ENCODE data around the gene POLN. TPM values are rescaled to one million over a fixed set of nuclear protein-coding genes. Genes with fewer than 3 reads are reported as not detected.
A peak's percentile ranks its signal among the peaks of the same experiment; 100 is the strongest.

The POLN gene
- total RNA-seq, 4 donors from 2014 or later, result 0.91 to 8.0 (median 1.2) TPM

DNA sequence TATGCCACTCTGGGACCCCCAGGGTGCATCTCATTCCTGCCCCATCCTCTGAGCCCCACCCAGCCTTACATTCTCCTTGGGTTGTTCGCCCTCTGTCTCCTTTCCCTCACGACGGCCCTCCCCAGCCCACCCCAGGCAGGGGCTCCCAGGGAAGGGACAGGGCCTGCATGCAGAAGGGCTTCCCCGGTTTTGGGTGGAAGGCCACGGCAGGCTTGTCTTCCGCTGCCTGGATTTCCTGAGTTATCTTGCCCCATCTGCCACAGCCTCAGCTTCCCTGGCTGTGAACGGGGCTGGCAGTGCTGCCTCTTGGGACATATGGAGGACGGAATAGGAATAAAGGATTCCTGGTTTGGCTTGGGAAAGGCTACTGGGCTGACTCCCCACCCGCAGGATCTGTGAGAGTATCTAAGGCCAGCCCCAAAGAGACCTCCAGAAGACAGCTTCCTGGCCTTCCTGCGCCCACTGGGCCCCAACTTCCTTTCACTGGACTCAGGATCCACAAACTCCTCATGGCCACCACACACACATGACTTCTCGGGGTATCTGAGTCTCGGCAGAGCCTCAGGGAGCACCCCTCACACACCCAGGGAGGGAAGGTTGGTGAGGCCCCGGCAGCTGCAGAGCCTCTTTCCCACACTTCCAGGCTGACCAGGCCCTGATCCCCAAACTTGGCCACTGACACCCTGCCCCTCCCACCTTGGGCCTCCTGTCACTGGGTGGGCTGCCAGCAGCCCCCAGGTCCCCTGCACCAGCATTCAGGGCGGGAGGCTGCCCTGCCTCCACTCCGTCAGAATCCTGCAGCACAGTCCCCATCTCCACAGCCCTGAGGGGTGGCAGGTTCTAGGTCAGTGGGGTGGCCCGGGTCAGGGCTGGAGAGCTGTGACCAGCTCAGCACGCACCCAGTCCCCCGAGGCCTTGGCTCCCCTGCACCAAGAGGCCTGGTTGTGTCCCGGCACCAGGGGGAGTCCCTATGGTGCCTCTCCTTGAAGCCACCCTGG is 23.5 kb upstream of the POLN start:
- no peak overlapping the region for H3K4me3 ChIP-seq
- H3K4me1 ChIP-seq, result peaks cover 31% of the 10 kb centered on the region
- no peaks in the 10 kb centered on the region for H3K27me3 ChIP-seq
- H3K36me3 ChIP-seq, result no peaks in the 10 kb centered on the region
- H3K9me3 ChIP-seq, result no peaks in the 10 kb centered on the region
- no peak for TF ChIP-seq POLR2AphosphoS5 (IDR thresholded peaks at IDR 0.05)
- TF ChIP-seq, protein P1, sequence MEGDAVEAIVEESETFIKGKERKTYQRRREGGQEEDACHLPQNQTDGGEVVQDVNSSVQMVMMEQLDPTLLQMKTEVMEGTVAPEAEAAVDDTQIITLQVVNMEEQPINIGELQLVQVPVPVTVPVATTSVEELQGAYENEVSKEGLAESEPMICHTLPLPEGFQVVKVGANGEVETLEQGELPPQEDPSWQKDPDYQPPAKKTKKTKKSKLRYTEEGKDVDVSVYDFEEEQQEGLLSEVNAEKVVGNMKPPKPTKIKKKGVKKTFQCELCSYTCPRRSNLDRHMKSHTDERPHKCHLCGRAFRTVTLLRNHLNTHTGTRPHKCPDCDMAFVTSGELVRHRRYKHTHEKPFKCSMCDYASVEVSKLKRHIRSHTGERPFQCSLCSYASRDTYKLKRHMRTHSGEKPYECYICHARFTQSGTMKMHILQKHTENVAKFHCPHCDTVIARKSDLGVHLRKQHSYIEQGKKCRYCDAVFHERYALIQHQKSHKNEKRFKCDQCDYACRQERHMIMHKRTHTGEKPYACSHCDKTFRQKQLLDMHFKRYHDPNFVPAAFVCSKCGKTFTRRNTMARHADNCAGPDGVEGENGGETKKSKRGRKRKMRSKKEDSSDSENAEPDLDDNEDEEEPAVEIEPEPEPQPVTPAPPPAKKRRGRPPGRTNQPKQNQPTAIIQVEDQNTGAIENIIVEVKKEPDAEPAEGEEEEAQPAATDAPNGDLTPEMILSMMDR (IDR thresholded peaks at IDR 0.05), result no peak
- TF ChIP-seq EP300 (IDR thresholded peaks at IDR 0.05), result no peak
- no peak for TF ChIP-seq POLR2A (IDR thresholded peaks at IDR 0.05)
- DNase-seq (ENCODE audit: low spot score in 2 of 2), result no peak
- 71% methylated on average over 16 of the region's 19 CpGs for WGBS
- H3K27ac ChIP-seq, result no peak overlapping the region

DNA sequence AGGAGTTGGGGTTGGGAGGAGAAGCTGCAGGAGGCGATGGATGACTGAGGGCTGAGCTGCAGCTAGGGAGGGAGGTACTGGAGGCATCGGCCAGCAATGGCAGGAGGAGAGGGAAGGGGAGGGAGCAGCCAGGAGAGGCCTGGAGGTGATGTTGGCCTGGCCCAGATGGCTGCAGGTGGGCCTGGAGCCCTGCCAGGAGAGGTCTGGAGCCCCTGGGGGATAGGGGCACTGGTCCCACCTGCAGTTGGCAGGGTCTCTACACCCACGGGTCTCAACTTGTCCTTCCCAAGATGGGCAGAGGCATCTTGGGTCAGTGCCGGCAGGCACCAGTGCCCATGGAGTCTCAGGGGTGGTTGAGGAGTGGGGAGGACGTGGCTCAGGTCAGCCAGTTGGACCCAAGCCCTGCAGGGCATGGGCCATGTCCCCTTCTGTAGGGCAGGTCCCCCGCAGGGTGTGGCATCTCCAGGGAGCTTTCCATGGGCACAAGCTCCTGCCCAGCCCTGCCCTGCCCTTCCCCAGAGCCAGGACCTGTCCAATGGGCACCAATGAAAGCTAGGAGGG is 22.6 kb upstream of the POLN start:
- no peaks in the 10 kb centered on the region for H3K9me3 ChIP-seq
- no peaks in the 10 kb centered on the region for H3K27me3 ChIP-seq
- TF ChIP-seq, protein P1 (IDR thresholded peaks at IDR 0.05), result no peak
- TF ChIP-seq EP300 (IDR thresholded peaks at IDR 0.05) (no peak), POLR2AphosphoS5 (IDR thresholded peaks at IDR 0.05) (no peak), POLR2A (IDR thresholded peaks at IDR 0.05) (no peak)
- DNase-seq (ENCODE audit: low spot score in 2 of 2), result peak in 1 of 2 donors; percentile 65
- H3K4me1 ChIP-seq, result peaks cover 39% of the 10 kb centered on the region
- H3K27ac ChIP-seq, result no peak overlapping the region
- no peaks in the 10 kb centered on the region for H3K36me3 ChIP-seq
- 77% methylated on average over 2 of the region's 6 CpGs for WGBS
- no peak overlapping the region for H3K4me3 ChIP-seq

DNA sequence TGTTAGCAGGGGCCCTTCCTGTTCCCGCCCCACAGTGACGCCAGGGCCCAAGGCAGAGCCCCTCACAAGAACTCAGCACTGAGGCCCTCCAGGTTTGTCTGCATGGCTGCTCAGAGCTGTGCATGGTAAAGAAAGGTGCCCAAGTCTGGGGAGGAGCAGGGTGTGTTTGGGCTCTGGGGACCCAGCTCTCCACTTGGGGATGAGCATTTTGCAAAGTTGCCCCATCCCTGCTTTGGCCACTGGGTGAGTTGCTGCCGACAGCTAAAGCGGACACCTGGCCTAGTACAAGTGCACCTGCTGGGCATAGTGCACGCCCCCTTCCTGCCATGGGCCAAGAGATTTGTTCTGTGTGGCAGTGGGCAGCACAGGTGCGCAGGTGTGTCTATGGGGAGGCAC is 22.0 kb upstream of the POLN start:
- Histone ChIP-seq H3K27me3 (no peaks in the 10 kb centered on the region), H3K9me3 (no peaks in the 10 kb centered on the region), H3K27ac (no peak overlapping the region), H3K4me3 (no peak overlapping the region), H3K36me3 (no peaks in the 10 kb centered on the region), H3K4me1 (peaks cover 46% of the 10 kb centered on the region)
- peak in 1 of 2 donors; percentile 64 for DNase-seq (ENCODE audit: low spot score in 2 of 2)
- TF ChIP-seq, protein P1 (IDR thresholded peaks at IDR 0.05), result no peak
- no peak for TF ChIP-seq POLR2AphosphoS5 (IDR thresholded peaks at IDR 0.05)
- no peak for TF ChIP-seq EP300 (IDR thresholded peaks at IDR 0.05)
- TF ChIP-seq POLR2A (IDR thresholded peaks at IDR 0.05), result no peak
- WGBS, result 77% methylated on average over 4 of the region's 6 CpGs

DNA sequence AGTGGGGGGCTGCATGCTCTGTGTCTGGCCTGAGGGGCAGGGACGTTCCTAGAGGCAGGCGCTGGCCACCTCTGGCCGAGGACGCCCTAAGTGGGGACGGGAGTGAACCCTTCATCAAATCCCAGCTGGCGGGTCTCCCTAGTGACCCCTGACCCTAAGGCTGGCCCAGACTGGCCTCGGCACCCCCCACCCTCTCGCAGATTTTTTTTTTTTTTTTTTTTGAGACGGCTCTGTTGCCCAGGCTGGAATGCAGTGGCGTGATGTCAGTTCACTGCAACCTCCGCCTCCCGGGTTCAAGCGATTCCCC is 21.0 kb upstream of the POLN start:
- peak overlapping the region; percentile 89 for H3K27ac ChIP-seq
- TF ChIP-seq EP300 (IDR thresholded peaks at IDR 0.05), result no peak
- no peak for TF ChIP-seq POLR2AphosphoS5 (IDR thresholded peaks at IDR 0.05)
- TF ChIP-seq, protein P1 (IDR thresholded peaks at IDR 0.05), result no peak
- TF ChIP-seq POLR2A (IDR thresholded peaks at IDR 0.05), result no peak
- H3K4me1 ChIP-seq, result peaks cover 56% of the 10 kb centered on the region
- H3K27me3 ChIP-seq, result no peaks in the 10 kb centered on the region
- no peaks in the 10 kb centered on the region for H3K9me3 ChIP-seq
- H3K4me3 ChIP-seq, result peak overlapping the region; percentile 93
- peaks cover 2% of the 10 kb centered on the region for H3K36me3 ChIP-seq
- no peak for DNase-seq (ENCODE audit: low spot score in 2 of 2)
- 44% methylated on average over 13 of the region's 13 CpGs for WGBS
